Neutrophil (primary cell): ENCODE data around the gene EYS.

Experiments used
- H3K27ac ChIP-seq: fragments of 200-600 bp; sonication (generic); 2 replicates; pipeline ENCODE4 v1.5.1; 2016; ENCODE audit warnings: mild to moderate bottlenecking, moderate library complexity
- H3K27me3 ChIP-seq: fragments of 200-600 bp; sonication (generic); 2 replicates; pipeline ENCODE4 v1.6.0; 2016; ENCODE audit warnings: mild to moderate bottlenecking
- H3K36me3 ChIP-seq: fragments of 200-600 bp; sonication (generic); 2 replicates; pipeline ENCODE4 v1.5.1; 2017
- H3K4me1 ChIP-seq, 2 experiments: fragments of 200-600 bp in 1 of 2; sonication (generic) in 1 of 2; 1 replicate in 1 of 2; 2 replicates in 1 of 2; pipeline versions ENCODE4 v1.5.1 to v1.6.1; 2013 to 2016; ENCODE audit warnings: low read depth in 1 of 2, low read length in 1 of 2, mild to moderate bottlenecking in 1 of 2, moderate library complexity in 1 of 2; ENCODE audit not compliant: control insufficient read depth in 1 of 2, insufficient read depth in 1 of 2
- H3K4me3 ChIP-seq, 2 experiments: fragments of 200-600 bp in 1 of 2; sonication (generic) in 1 of 2; 1 replicate in 1 of 2; 2 replicates in 1 of 2; pipeline ENCODE4 v1.5.1; 2013 to 2016; ENCODE audit warnings: low read depth in 1 of 2, low read length in 1 of 2, mild to moderate bottlenecking in 1 of 2, moderate library complexity in 1 of 2
- H3K9me3 ChIP-seq: fragments of 200-600 bp; sonication (generic); 2 replicates; pipeline ENCODE4 v1.5.1; 2016
- TF ChIP-seq, protein P1 (sequence below): fragments of 200-600 bp; sonication (generic); IDR thresholded peaks from 2 replicates; pipeline ENCODE4 v1.5.1; 2016; ENCODE audit warnings: antibody characterized with exemption

The EYS gene

DNA sequence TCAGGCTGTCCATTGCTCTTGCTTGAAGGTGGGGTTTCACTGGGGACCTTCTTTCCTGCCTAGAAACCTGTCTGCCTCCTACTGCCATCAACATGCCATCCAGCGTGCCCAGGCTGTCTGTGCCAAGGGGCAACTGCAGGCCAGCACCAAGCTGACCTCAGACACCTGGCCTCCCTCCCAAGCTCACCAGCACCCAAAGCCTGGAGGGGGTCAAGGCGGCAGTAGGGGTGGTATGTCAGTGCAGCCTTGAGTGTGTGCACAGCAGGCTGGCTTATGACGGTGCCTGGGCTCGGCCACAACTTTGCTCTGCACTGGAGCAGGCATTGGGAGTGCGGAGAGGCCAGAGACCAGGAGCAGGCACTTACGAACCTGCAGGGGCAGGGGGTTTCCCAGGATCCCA lies 149.0 kb downstream of the EYS start:
- no peaks in the 10 kb centered on the region for H3K27me3 ChIP-seq
- H3K4me1 ChIP-seq: no peaks in the 10 kb centered on the region
- H3K27ac ChIP-seq: no peak overlapping the region
- TF ChIP-seq, protein P1, sequence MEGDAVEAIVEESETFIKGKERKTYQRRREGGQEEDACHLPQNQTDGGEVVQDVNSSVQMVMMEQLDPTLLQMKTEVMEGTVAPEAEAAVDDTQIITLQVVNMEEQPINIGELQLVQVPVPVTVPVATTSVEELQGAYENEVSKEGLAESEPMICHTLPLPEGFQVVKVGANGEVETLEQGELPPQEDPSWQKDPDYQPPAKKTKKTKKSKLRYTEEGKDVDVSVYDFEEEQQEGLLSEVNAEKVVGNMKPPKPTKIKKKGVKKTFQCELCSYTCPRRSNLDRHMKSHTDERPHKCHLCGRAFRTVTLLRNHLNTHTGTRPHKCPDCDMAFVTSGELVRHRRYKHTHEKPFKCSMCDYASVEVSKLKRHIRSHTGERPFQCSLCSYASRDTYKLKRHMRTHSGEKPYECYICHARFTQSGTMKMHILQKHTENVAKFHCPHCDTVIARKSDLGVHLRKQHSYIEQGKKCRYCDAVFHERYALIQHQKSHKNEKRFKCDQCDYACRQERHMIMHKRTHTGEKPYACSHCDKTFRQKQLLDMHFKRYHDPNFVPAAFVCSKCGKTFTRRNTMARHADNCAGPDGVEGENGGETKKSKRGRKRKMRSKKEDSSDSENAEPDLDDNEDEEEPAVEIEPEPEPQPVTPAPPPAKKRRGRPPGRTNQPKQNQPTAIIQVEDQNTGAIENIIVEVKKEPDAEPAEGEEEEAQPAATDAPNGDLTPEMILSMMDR: no peak
- H3K36me3 ChIP-seq: no peaks in the 10 kb centered on the region
- H3K9me3 ChIP-seq: no peaks in the 10 kb centered on the region
- no peak overlapping the region for H3K4me3 ChIP-seq

DNA sequence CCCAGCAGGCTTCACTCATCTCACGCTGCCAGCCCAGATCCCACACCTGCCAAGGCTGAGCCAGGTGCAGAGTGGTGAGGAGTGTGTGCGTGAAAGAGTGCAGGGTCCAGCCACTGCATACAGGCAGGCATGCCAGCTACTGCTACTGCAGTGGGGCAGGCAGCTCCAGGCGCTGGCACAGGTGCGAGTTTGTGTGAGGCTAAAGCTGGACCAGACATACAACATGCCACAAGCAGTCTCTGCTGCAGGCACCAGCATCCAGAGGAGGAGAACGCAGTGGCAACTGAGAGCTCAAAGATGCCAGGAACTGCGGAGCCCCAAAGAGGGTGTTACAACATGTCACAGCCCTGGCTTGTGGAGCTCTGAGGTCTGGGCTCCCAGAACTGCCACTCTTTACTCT lies 149.8 kb downstream of the EYS start:
- no peaks in the 10 kb centered on the region for H3K4me1 ChIP-seq
- no peaks in the 10 kb centered on the region for H3K9me3 ChIP-seq
- H3K36me3 ChIP-seq: no peaks in the 10 kb centered on the region
- no peak overlapping the region for H3K27ac ChIP-seq
- H3K4me3 ChIP-seq: no peak overlapping the region
- TF ChIP-seq, protein P1: no peak
- no peaks in the 10 kb centered on the region for H3K27me3 ChIP-seq

DNA sequence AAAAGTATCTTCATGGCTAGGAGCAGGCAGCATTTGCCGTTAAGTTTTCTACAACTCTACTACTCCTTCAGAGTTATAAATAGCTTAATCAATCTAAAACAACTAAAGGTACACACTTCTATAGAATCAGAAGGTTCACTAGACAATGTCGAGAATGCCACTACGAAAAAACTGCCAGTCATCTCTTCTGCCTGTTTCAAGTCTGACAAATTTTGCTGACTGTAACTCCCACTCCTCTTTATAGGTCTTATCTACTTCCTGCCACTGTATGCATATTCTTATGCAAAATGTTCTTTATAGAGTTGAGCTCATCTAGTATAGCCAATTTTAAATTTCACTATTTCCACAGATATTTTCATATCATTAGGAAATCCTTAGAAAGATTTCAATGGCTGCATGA lies 160.1 kb downstream of the EYS start:
- H3K36me3 ChIP-seq: no peaks in the 10 kb centered on the region
- no peak overlapping the region for H3K4me3 ChIP-seq
- TF ChIP-seq, protein P1: no peak
- no peaks in the 10 kb centered on the region for H3K4me1 ChIP-seq
- H3K27me3 ChIP-seq: no peaks in the 10 kb centered on the region
- H3K9me3 ChIP-seq: peaks cover 3% of the 10 kb centered on the region
- no peak overlapping the region for H3K27ac ChIP-seq

DNA sequence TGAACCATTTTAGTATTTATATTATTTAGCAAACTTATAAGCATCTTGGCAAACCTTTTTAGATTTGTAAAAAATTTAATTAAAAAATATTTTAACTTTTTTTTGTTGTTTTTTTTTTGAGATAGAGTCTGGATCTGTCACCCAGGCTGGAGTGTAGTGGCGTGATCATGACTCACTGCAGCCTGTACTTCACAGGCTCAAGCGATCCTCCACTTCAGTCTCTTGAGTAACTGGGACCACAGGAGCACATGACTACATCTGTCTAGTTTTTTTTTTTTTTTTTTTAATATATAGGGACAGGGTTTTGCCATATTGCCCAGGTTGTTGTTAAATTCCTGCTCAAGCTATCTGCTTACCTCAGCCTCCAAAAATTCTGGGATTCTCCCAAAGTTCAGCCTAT lies 161.1 kb downstream of the EYS start:
- Histone ChIP-seq H3K36me3 (no peaks in the 10 kb centered on the region), H3K4me3 (no peak overlapping the region), H3K9me3 (peaks cover 3% of the 10 kb centered on the region), H3K27ac (no peak overlapping the region), H3K27me3 (no peaks in the 10 kb centered on the region), H3K4me1 (no peaks in the 10 kb centered on the region)
- TF ChIP-seq, protein P1: no peak

DNA sequence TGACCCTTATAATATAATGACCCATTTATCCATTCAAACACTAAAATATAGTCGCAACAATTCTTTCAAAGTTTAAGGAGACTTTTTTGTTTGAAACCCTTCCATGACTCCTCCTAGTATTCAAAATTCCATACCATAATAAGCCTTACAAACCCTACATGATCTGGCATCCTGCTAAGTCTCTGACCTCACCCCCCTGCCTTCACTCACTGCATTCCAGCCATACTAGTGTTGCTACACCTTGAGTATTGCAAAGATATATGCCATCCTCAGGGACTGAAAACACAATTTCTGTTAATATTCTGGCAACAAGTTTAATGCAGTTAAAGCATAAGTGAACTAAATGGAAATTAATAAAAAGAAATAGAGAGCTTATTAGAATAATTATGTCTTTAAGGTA lies 168.4 kb downstream of the EYS start:
- Histone ChIP-seq H3K4me3 (no peak overlapping the region), H3K27me3 (no peaks in the 10 kb centered on the region), H3K4me1 (no peaks in the 10 kb centered on the region), H3K27ac (no peak overlapping the region), H3K36me3 (no peaks in the 10 kb centered on the region), H3K9me3 (no peaks in the 10 kb centered on the region)
- TF ChIP-seq, protein P1: no peak

DNA sequence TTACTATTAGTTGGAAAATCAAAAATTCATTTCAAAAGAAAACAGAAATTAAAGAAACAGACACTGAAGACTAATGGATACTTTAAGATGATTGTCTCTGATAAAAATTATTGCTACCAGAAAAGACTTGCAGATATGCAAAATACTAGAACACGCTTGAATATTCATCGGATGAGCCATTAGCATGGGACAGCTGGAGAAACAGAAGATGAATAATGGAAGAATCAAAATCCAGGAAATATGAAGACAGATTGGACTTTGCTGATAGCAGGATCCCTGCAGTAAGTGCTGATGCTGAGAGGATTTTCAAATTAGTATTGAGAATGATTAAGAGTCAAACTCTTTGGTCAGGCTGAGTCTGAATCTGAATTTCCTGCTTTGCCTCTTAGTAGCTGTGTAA lies 169.4 kb downstream of the EYS start:
- H3K9me3 ChIP-seq: no peaks in the 10 kb centered on the region
- H3K27me3 ChIP-seq: no peaks in the 10 kb centered on the region
- TF ChIP-seq, protein P1: no peak
- no peak overlapping the region for H3K4me3 ChIP-seq
- H3K36me3 ChIP-seq: no peaks in the 10 kb centered on the region
- no peak overlapping the region for H3K27ac ChIP-seq
- H3K4me1 ChIP-seq: no peaks in the 10 kb centered on the region
